GM23338 (cell line): ENCODE results near the gene MORN3. TPM values are rescaled to one million over a fixed set of nuclear protein-coding genes. Genes with fewer than 3 reads are reported as not detected.

ENCODE experiments used
- ATAC-seq: fragments of 200-7000 bp; cut with Tn5 transposase; 3 replicates; pipeline ENCODE4 v1.9.1; 2020
- DNase-seq: peaks from one replicate; pipeline ENCODE4 v3.0.0-alpha.2; 2015; ENCODE audit warnings: low spot score
- H2AFZ ChIP-seq: fragments of 200-600 bp; sonication (generic); 2 replicates; pipeline ENCODE4 v1.8.0; 2016; ENCODE audit warnings: antibody characterized with exemption, mild to moderate bottlenecking, moderate library complexity
- H3F3A ChIP-seq: fragments of 200-600 bp; sonication (generic); replicated peaks from 2 replicates; pipeline ENCODE4 v1.8.0; 2017; ENCODE audit warnings: antibody characterized with exemption, mixed run types, low read depth
- H3K27ac ChIP-seq: fragments of 200-600 bp; sonication (generic); 2 replicates; pipeline ENCODE4 v1.6.1; 2016; ENCODE audit warnings: low read depth
- H3K27me3 ChIP-seq: fragments of 200-600 bp; sonication (generic); 2 replicates; pipeline ENCODE4 v1.8.0; 2016; ENCODE audit warnings: mild to moderate bottlenecking, mixed run types, moderate library complexity; ENCODE audit not compliant: insufficient read depth
- H3K36me3 ChIP-seq: fragments of 200-600 bp; sonication (generic); 2 replicates; pipeline ENCODE4 v1.8.0; 2016; ENCODE audit warnings: mild to moderate bottlenecking; ENCODE audit not compliant: insufficient read depth
- H3K4me1 ChIP-seq: fragments of 200-600 bp; sonication (generic); 2 replicates; pipeline ENCODE4 v1.8.0; 2016; ENCODE audit warnings: mild to moderate bottlenecking, moderate library complexity; ENCODE audit not compliant: insufficient read depth
- H3K4me2 ChIP-seq: fragments of 200-600 bp; sonication (generic); 2 replicates; pipeline ENCODE4 v1.7.1; 2017; ENCODE audit warnings: mixed run types
- H3K4me3 ChIP-seq: fragments of 200-600 bp; sonication (generic); 2 replicates; pipeline ENCODE4 v1.6.1; 2016; ENCODE audit warnings: mixed run types
- H3K79me2 ChIP-seq: fragments of 200-600 bp; sonication (generic); replicated peaks from 2 replicates; pipeline ENCODE4 v1.8.0; 2017; ENCODE audit warnings: mild to moderate bottlenecking; ENCODE audit not compliant: insufficient read depth
- H3K9me2 ChIP-seq: fragments of 200-600 bp; sonication (generic); 2 replicates; pipeline ENCODE4 v1.8.0; 2017; ENCODE audit not compliant: insufficient read depth
- H4K20me1 ChIP-seq: fragments of 200-600 bp; sonication (generic); replicated peaks from 2 replicates; pipeline ENCODE4 v1.8.0; 2017; ENCODE audit warnings: mild to moderate bottlenecking; ENCODE audit not compliant: insufficient read depth
- H3K27ac Mint-ChIP-seq: 2 replicates; pipeline ENCODE4 v1.8.0; 2020; ENCODE audit warnings: inconsistent platforms, mild to moderate bottlenecking, moderate library complexity, mixed read lengths
- H3K27me3 Mint-ChIP-seq: 3 replicates; pipeline ENCODE4 v1.8.0; 2022; ENCODE audit warnings: low read depth, mild to moderate bottlenecking, moderate library complexity, mixed read lengths, inconsistent platforms; ENCODE audit not compliant: insufficient read depth, poor library complexity
- H3K36me3 Mint-ChIP-seq: 3 replicates; pipeline ENCODE4 v1.8.0; 2021; ENCODE audit warnings: low read depth, mild to moderate bottlenecking, inconsistent platforms, moderate library complexity, mixed read lengths
- H3K4me1 Mint-ChIP-seq: 3 replicates; pipeline ENCODE4 v1.8.0; 2020; ENCODE audit warnings: mild to moderate bottlenecking, inconsistent platforms, mixed read lengths
- H3K4me3 Mint-ChIP-seq: 3 replicates; pipeline ENCODE4 v1.8.0; 2021; ENCODE audit warnings: moderate library complexity, mild to moderate bottlenecking, inconsistent platforms, mixed read lengths
- H3K9me3 Mint-ChIP-seq: 3 replicates; pipeline ENCODE4 v1.8.0; 2020; ENCODE audit warnings: moderate library complexity, mild to moderate bottlenecking, inconsistent platforms, mixed read lengths
- CREB1 ChIP-seq: fragments of 250-450 bp; sonication (Bioruptor Pico); IDR thresholded peaks from 2 replicates; pipeline ENCODE4 v1.5.0; 2020; ENCODE audit warnings: low read depth, mild to moderate bottlenecking, moderate library complexity
- EZH2 ChIP-seq: fragments of 200-600 bp; sonication (generic); IDR thresholded peaks from one replicate; pipeline ENCODE4 v1.8.0; 2017; ENCODE audit warnings: antibody characterized with exemption, mild to moderate bottlenecking, low read depth; ENCODE audit not compliant: unreplicated experiment
- EZH2phosphoT487 ChIP-seq: fragments of 200-600 bp; sonication (generic); IDR thresholded peaks from one replicate; pipeline ENCODE4 v1.8.1; 2018; ENCODE audit warnings: antibody characterized with exemption; ENCODE audit not compliant: unreplicated experiment
- JUNB ChIP-seq: IDR thresholded peaks from one replicate; pipeline ENCODE4 v1.6.1; 2016; ENCODE audit warnings: antibody characterized with exemption; ENCODE audit not compliant: unreplicated experiment
- NANOG ChIP-seq: IDR thresholded peaks from 2 replicates; pipeline ENCODE4 v1.6.1; 2016; ENCODE audit warnings: antibody characterized with exemption, borderline replicate concordance
- POLR2AphosphoS5 ChIP-seq: IDR thresholded peaks from 2 replicates; pipeline ENCODE4 v1.6.1; 2016; ENCODE audit warnings: antibody characterized with exemption, low read depth
- STAT1 ChIP-seq: IDR thresholded peaks from one replicate; pipeline ENCODE4 v1.6.1; 2016; ENCODE audit warnings: antibody characterized with exemption; ENCODE audit not compliant: unreplicated experiment
- ZNF114 ChIP-seq: fragments of 250-450 bp; sonication (Bioruptor Pico); IDR thresholded peaks from 2 replicates; pipeline ENCODE4 v1.5.0; 2020; ENCODE audit warnings: mild to moderate bottlenecking, moderate library complexity
- ZNF331 ChIP-seq: fragments of 250-450 bp; sonication (Bioruptor Pico); IDR thresholded peaks from 2 replicates; pipeline ENCODE4 v1.5.0; 2020; ENCODE audit warnings: low read depth, mild to moderate bottlenecking, moderate library complexity
- polyA plus RNA-seq: library from polyadenylated mRNA; unstranded; fragments of >200 nt; fragmentation: Nextera tagmentation; extraction: Ambion mirVana; gene quantifications from 2 replicates; pipeline ENCODE4 v1.2.1, GENCODE V29; 2016
- total RNA-seq: library from RNA; depleted of rRNA; stranded (reverse); fragments of >200 nt; shearing (Covaris generic); gene quantifications from 2 replicates; pipeline ENCODE4 v1.2.3, GENCODE V29; 2014
- TF ChIP-seq, protein P1 (sequence below): IDR thresholded peaks from one replicate; pipeline ENCODE4 v1.6.1; 2018; ENCODE audit warnings: antibody characterized with exemption; ENCODE audit not compliant: unreplicated experiment
- TF ChIP-seq, protein P2 (sequence below): IDR thresholded peaks from 2 replicates; pipeline ENCODE4 v1.6.1; 2016; ENCODE audit warnings: antibody characterized with exemption
- TF ChIP-seq, protein P3 (sequence below), 2 experiments: fragments of 200-600 bp in 1 of 2; sonication (generic) in 1 of 2; conservative IDR thresholded peaks; 2 replicates each; pipeline versions ENCODE4 v1.5.1 to v1.6.1; 2016 to 2017; ENCODE audit warnings: antibody characterized with exemption in 2 of 2, low read depth in 2 of 2, mild to moderate bottlenecking in 2 of 2, moderate library complexity in 1 of 2

Gene MORN3
- total and polyA plus RNA-seq, 2 experiments from 2014 or later = 0.14 to 0.36 TPM

DNA sequence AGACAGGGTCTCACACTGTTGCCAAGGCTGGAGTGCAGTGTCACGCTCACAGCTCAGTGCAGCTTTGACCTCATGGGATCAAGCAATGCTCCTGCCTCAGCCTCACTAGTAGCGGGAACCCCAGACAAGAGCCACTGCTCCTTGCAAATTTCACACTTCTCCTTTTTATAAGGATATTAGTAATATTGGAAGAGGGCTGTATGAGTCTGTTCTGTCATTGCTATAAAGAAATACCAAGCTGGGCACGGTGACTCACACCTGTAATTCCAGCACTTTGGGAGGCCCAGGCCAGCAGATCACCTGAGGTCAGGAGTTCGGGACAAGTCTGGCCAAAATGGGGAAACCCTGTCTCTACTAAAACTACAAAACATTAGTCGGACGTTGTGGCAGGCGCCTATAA, 56.0 kb downstream of the MORN3 start:
- Histone ChIP-seq H3K4me2 (no peak overlapping the region), H3K36me3 (no peaks in the 10 kb centered on the region), H3K27me3 (no peaks in the 10 kb centered on the region), H3K4me3 (no peak overlapping the region), H4K20me1 (no peaks in the 10 kb centered on the region), H3K4me1 (peaks cover 13% of the 10 kb centered on the region), H3K27ac (no peak overlapping the region), H3K9me2 (0 out of 2 replicates have a peak, but pooled peaks cover 4% of the 10 kb centered on the region), H2AFZ (no peak overlapping the region), H3F3A (0 out of 2 replicates have a peak, but pooled peaks cover 6% of the 10 kb centered on the region), H3K79me2 (no peaks in the 10 kb centered on the region)
- peaks cover 2% of the 10 kb centered on the region; the same call in 1 of the 3 replicates for H3K36me3 Mint-ChIP-seq
- H3K27me3 Mint-ChIP-seq = peaks cover 10% of the 10 kb centered on the region
- no peak overlapping the region for H3K4me3 Mint-ChIP-seq
- peaks cover 2% of the 10 kb centered on the region; the same call in 1 of the 3 replicates for H3K9me3 Mint-ChIP-seq
- no peak overlapping the region for H3K27ac Mint-ChIP-seq
- no peak for ATAC-seq
- TF ChIP-seq, protein P1, sequence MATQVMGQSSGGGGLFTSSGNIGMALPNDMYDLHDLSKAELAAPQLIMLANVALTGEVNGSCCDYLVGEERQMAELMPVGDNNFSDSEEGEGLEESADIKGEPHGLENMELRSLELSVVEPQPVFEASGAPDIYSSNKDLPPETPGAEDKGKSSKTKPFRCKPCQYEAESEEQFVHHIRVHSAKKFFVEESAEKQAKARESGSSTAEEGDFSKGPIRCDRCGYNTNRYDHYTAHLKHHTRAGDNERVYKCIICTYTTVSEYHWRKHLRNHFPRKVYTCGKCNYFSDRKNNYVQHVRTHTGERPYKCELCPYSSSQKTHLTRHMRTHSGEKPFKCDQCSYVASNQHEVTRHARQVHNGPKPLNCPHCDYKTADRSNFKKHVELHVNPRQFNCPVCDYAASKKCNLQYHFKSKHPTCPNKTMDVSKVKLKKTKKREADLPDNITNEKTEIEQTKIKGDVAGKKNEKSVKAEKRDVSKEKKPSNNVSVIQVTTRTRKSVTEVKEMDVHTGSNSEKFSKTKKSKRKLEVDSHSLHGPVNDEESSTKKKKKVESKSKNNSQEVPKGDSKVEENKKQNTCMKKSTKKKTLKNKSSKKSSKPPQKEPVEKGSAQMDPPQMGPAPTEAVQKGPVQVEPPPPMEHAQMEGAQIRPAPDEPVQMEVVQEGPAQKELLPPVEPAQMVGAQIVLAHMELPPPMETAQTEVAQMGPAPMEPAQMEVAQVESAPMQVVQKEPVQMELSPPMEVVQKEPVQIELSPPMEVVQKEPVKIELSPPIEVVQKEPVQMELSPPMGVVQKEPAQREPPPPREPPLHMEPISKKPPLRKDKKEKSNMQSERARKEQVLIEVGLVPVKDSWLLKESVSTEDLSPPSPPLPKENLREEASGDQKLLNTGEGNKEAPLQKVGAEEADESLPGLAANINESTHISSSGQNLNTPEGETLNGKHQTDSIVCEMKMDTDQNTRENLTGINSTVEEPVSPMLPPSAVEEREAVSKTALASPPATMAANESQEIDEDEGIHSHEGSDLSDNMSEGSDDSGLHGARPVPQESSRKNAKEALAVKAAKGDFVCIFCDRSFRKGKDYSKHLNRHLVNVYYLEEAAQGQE = no peak
- H3K4me1 Mint-ChIP-seq = peaks cover 14% of the 10 kb centered on the region
- no peak for DNase-seq

GRCh38 chr12:121611306-121611705, 58.1 kb downstream of the MORN3 start:
- DNase-seq (peak; percentile 60), ATAC-seq (peak; percentile 94)
- peaks cover 9% of the 10 kb centered on the region for H3K27me3 Mint-ChIP-seq
- Histone ChIP-seq H2AFZ (no peak overlapping the region), H3K27ac (0 out of 2 replicates have a peak overlapping the region, but pooled peaks have one; percentile 45), H4K20me1 (no peaks in the 10 kb centered on the region), H3K79me2 (no peaks in the 10 kb centered on the region), H3K36me3 (no peaks in the 10 kb centered on the region), H3K27me3 (no peaks in the 10 kb centered on the region), H3K4me2 (0 out of 2 replicates have a peak overlapping the region, but pooled peaks have one; percentile 45), H3K9me2 (0 out of 2 replicates have a peak, but pooled peaks cover 4% of the 10 kb centered on the region), H3F3A (0 out of 2 replicates have a peak, but pooled peaks cover 6% of the 10 kb centered on the region), H3K4me3 (no peak overlapping the region), H3K4me1 (peaks cover 13% of the 10 kb centered on the region)
- H3K9me3 Mint-ChIP-seq = peaks cover 3% of the 10 kb centered on the region; the same call in 1 of the 3 replicates
- H3K27ac Mint-ChIP-seq = peak overlapping the region; percentile 74; the same call in 1 of the 2 replicates
- H3K4me1 Mint-ChIP-seq = peaks cover 14% of the 10 kb centered on the region
- no peak overlapping the region for H3K4me3 Mint-ChIP-seq
- H3K36me3 Mint-ChIP-seq = peaks cover 3% of the 10 kb centered on the region; the same call in 1 of the 3 replicates
- TF ChIP-seq ZNF114 (CRISPR knock-in tag) (no peak), EZH2 (no peak), EZH2phosphoT487 (no peak), STAT1 (no peak), NANOG (no peak), JUNB (no peak), ZNF331 (CRISPR knock-in tag) (no peak), CREB1 (CRISPR knock-in tag) (no peak), POLR2AphosphoS5 (no peak)
- TF ChIP-seq, protein P2, sequence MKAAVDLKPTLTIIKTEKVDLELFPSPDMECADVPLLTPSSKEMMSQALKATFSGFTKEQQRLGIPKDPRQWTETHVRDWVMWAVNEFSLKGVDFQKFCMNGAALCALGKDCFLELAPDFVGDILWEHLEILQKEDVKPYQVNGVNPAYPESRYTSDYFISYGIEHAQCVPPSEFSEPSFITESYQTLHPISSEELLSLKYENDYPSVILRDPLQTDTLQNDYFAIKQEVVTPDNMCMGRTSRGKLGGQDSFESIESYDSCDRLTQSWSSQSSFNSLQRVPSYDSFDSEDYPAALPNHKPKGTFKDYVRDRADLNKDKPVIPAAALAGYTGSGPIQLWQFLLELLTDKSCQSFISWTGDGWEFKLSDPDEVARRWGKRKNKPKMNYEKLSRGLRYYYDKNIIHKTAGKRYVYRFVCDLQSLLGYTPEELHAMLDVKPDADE = no peak
- TF ChIP-seq, protein P3, sequence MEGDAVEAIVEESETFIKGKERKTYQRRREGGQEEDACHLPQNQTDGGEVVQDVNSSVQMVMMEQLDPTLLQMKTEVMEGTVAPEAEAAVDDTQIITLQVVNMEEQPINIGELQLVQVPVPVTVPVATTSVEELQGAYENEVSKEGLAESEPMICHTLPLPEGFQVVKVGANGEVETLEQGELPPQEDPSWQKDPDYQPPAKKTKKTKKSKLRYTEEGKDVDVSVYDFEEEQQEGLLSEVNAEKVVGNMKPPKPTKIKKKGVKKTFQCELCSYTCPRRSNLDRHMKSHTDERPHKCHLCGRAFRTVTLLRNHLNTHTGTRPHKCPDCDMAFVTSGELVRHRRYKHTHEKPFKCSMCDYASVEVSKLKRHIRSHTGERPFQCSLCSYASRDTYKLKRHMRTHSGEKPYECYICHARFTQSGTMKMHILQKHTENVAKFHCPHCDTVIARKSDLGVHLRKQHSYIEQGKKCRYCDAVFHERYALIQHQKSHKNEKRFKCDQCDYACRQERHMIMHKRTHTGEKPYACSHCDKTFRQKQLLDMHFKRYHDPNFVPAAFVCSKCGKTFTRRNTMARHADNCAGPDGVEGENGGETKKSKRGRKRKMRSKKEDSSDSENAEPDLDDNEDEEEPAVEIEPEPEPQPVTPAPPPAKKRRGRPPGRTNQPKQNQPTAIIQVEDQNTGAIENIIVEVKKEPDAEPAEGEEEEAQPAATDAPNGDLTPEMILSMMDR (conservative IDR thresholded peaks at IDR 0.05; ENCODE audit: low read depth in 2 of 2) = no peak
- TF ChIP-seq, protein P1 = no peak
